Adrenal gland (tissue), 5 donors: ENCODE measurements around the gene MINAR1.

Experiments used
- CTCF ChIP-seq, 6 experiments: fragments of 450-650 bp in 4 of 6; fragments of 200-600 bp in 2 of 6; sonication (generic) in 1 of 6; IDR thresholded peaks; 1 replicate in 5 of 6; 2 replicates in 1 of 6; pipeline versions ENCODE4 v1.5.1 to v1.8.0; 2016 to 2021; ENCODE audit warnings: antibody characterized with exemption in 6 of 6, mild to moderate bottlenecking in 2 of 6, moderate library complexity in 1 of 6
- POLR2A ChIP-seq, 2 donors: fragments of 450-650 bp; IDR thresholded peaks; one replicate each; pipeline ENCODE4 v1.6.1; 2017; ENCODE audit warnings: antibody characterized with exemption in 2 of 2, mild to moderate bottlenecking in 2 of 2, moderate library complexity in 1 of 2
- donor health status: DM: no; HTN: no; CAD: no.

- no peak for TF ChIP-seq POLR2A (IDR thresholded peaks at IDR 0.05)
- TF ChIP-seq CTCF (IDR thresholded peaks at IDR 0.05): no peak
Measured at GRCh38 chr15:79416876-79417275, 15.3 kb upstream of the MINAR1 start.
